ENCODE data around the gene CTU1.

- TF ChIP-seq CTCF (IDR thresholded peaks at IDR 0.05) (no peak), ZFX (IDR thresholded peaks at IDR 0.05; ENCODE audit: borderline replicate concordance) (no peak)
These were observed 39.5 kb upstream of the CTU1 start for GRCh38 chr19:51147663-51148062.
